K562 (cell line): ENCODE results near the gene ART4. TPM values are rescaled to one million over a fixed set of nuclear protein-coding genes. Genes with fewer than 3 reads are reported as not detected.

ENCODE experiments used
- ARID1B ChIP-seq: fragments of 450-650 bp; IDR thresholded peaks from 2 replicates; pipeline ENCODE4 v1.6.1; 2016; ENCODE audit warnings: antibody characterized with exemption, mild to moderate bottlenecking, inconsistent platforms
- ATF1 ChIP-seq, 2 experiments: fragments of 450-650 bp in 1 of 2; IDR thresholded peaks; 2 replicates each; pipeline ENCODE4 v1.6.1; 2016; ENCODE audit warnings: missing compliant biosample characterization in 1 of 2, missing genetic modification characterization in 1 of 2
- C11orf30 ChIP-seq: fragments of 450-650 bp; IDR thresholded peaks from 2 replicates; pipeline ENCODE4 v1.6.1; 2016; ENCODE audit warnings: low read depth, mild to moderate bottlenecking
- CBFA2T3 ChIP-seq: fragments of 450-650 bp; IDR thresholded peaks from 2 replicates; pipeline ENCODE4 v1.6.1; 2017
- CHD4 ChIP-seq: fragments of 200-600 bp; sonication (generic); IDR thresholded peaks from 3 replicates; pipeline ENCODE4 v1.6.1; 2012; ENCODE audit warnings: low read depth, mild to moderate bottlenecking, mixed read lengths, low read length, inconsistent platforms; ENCODE audit not compliant: insufficient read depth, insufficient replicate concordance, poor library complexity, severe bottlenecking
- CREBBP ChIP-seq: IDR thresholded peaks from one replicate; pipeline ENCODE4 v1.6.1; 2012; ENCODE audit warnings: low read depth, mild to moderate bottlenecking, control low read depth, inconsistent platforms, low read length
- E2F8 ChIP-seq: fragments of 450-650 bp; IDR thresholded peaks from 2 replicates; pipeline ENCODE4 v1.7.1; 2018; ENCODE audit warnings: mild to moderate bottlenecking, low read depth; ENCODE audit not compliant: partially characterized antibody
- ETS1 ChIP-seq: conservative IDR thresholded peaks from 2 replicates; pipeline ENCODE4 v1.6.1; 2011; ENCODE audit warnings: low read depth, mild to moderate bottlenecking, low read length; ENCODE audit not compliant: control insufficient read depth
- GTF2E2 ChIP-seq: fragments of 200-800 bp; sonication (Bioruptor generic); IDR thresholded peaks from 2 replicates; pipeline ENCODE4 v1.6.1; 2016; ENCODE audit warnings: missing genetic modification characterization, missing compliant biosample characterization
- HLTF ChIP-seq: fragments of 450-650 bp; IDR thresholded peaks from 2 replicates; pipeline ENCODE4 v1.6.1; 2016
- JUN ChIP-seq, 2 experiments: sonication (generic) in 1 of 2; formaldehyde crosslinking in 1 of 2; IDR thresholded peaks; 2 replicates each; pipeline versions ENCODE4 v1.6.1 to v1.8.0; 2012 to 2022; ENCODE audit warnings: borderline replicate concordance in 2 of 2, mild to moderate bottlenecking in 2 of 2, improper control_type of control experiment in 1 of 2, low read depth in 1 of 2, low read length in 1 of 2, missing genetic modification reagents in 1 of 2
- KLF1 ChIP-seq: fragments of 450-650 bp; IDR thresholded peaks from 2 replicates; pipeline ENCODE4 v1.6.1; 2016; ENCODE audit warnings: missing genetic modification characterization, missing compliant biosample characterization
- MEIS2 ChIP-seq: fragments of 450-650 bp; IDR thresholded peaks from 2 replicates; pipeline ENCODE4 v1.6.1; 2014; ENCODE audit warnings: mild to moderate bottlenecking; ENCODE audit not compliant: partially characterized antibody
- RCOR1 ChIP-seq, 2 experiments: IDR thresholded peaks; 2 replicates each; pipeline ENCODE4 v1.6.1; 2012; ENCODE audit warnings: low read depth in 2 of 2, low read length in 2 of 2, borderline replicate concordance in 1 of 2, improper control_type of control experiment in 1 of 2
- TAF1 ChIP-seq: IDR thresholded peaks from 2 replicates; pipeline ENCODE4 v1.6.1; 2011; ENCODE audit warnings: mild to moderate bottlenecking, low read length, moderate library complexity; ENCODE audit not compliant: insufficient read depth, control insufficient read depth, severe bottlenecking; ENCODE audit errors: extremely low read depth
- THRB ChIP-seq: fragments of 450-650 bp; formaldehyde crosslinking; conservative IDR thresholded peaks from 2 replicates; pipeline ENCODE4 v1.4.0; 2022; ENCODE audit warnings: mild to moderate bottlenecking, missing genetic modification characterization
- ZBTB34 ChIP-seq: fragments of 250-450 bp; sonication (Bioruptor Pico); IDR thresholded peaks from 2 replicates; pipeline ENCODE4 v1.8.0; 2021; ENCODE audit warnings: mild to moderate bottlenecking, moderate library complexity
- ZNF197 ChIP-seq: fragments of 200-800 bp; sonication (Bioruptor generic); IDR thresholded peaks from 2 replicates; pipeline ENCODE4 v1.6.1; 2016; ENCODE audit warnings: low read depth, missing genetic modification characterization, missing compliant biosample characterization
- ZNF217 ChIP-seq: sonication (generic); formaldehyde crosslinking; IDR thresholded peaks from 2 replicates; pipeline ENCODE4 v1.8.0; 2022; ENCODE audit warnings: mild to moderate bottlenecking, missing genetic modification reagents
- polyA plus RNA-seq, 8 experiments: library from polyadenylated mRNA; depleted of rRNA in 4 of 8; stranded (reverse) in 5 of 8; unstranded in 3 of 8; fragments of >200 nt; fragmentation: Nextera tagmentation in 2 of 8; fragmentation: Illumina TruSeq in 1 of 8; extraction: Ambion mirVana in 2 of 8; extraction: Trizol in 1 of 8; gene quantifications; 2 replicates each; pipeline versions ENCODE4 v1.2.1 to v1.2.3, GENCODE V29; 2011 to 2014; ENCODE audit warnings: inconsistent platforms in 1 of 8, missing spikeins in 1 of 8
- total RNA-seq, 7 experiments: library from RNA; depleted of rRNA in 6 of 7; stranded (reverse); fragments of >200 nt in 6 of 7; fragmentation: Illumina TruSeq in 2 of 7; extraction: Trizol in 2 of 7; gene quantifications; 2 replicates each; pipeline versions ENCODE4 v1.2.1 to v1.2.3, GENCODE V29; 2011 to 2021; ENCODE audit warnings: low replicate concordance in 1 of 7

The ART4 gene
- total and polyA plus RNA-seq, 9 of the 15 experiments (the other 6 are each of a cell fraction or from before 2014, with no cell fraction given): 0.07 TPM; not detected in 8

GRCh38 chr12:14803011-14803829, 40.1 kb downstream of the ART4 start, which contains the start of the genes C12orf60 and WBP11 (continued):
- no peak for TF ChIP-seq THRB (CRISPR knock-in tag)
- TF ChIP-seq MEIS2: no peak
- TF ChIP-seq ETS1: no peak
- no peak for TF ChIP-seq ARID1B
- no peak for TF ChIP-seq HLTF
- TF ChIP-seq GTF2E2 (tag): no peak; the same call in 1 of the 2 replicates
- TF ChIP-seq RCOR1 (IDR thresholded peaks at IDR 0.05; ENCODE audit: borderline replicate concordance in 1 of 2, low read depth in 2 of 2, low read length in 2 of 2): no peak
- TF ChIP-seq CHD4: no peak
- TF ChIP-seq TAF1: peak; percentile 88
- TF ChIP-seq JUN (IDR thresholded peaks at IDR 0.05; ENCODE audit: borderline replicate concordance, low read depth, low read length): no peak
- TF ChIP-seq JUN (CRISPR knock-in tag; IDR thresholded peaks at IDR 0.05; ENCODE audit: borderline replicate concordance): no peak
- TF ChIP-seq KLF1 (tag): no peak
- TF ChIP-seq E2F8: no peak
- TF ChIP-seq CBFA2T3: no peak
- TF ChIP-seq C11orf30: peak; percentile 48
- no peak for TF ChIP-seq ZNF217 (CRISPR knock-in tag)
- no peak for TF ChIP-seq ZNF197 (CRISPR knock-in tag)
- no peak for TF ChIP-seq ATF1 (CRISPR knock-in tag; IDR thresholded peaks at IDR 0.05)
- TF ChIP-seq ATF1 (tag; IDR thresholded peaks at IDR 0.05): peak; percentile 92
- no peak for TF ChIP-seq ZBTB34
- TF ChIP-seq CREBBP: no peak
